HK-2 (cell line): ENCODE data around the gene RHBDF2.

Experiments used
- DNase-seq: peaks from one replicate; pipeline ENCODE4 v3.0.0-alpha.2; 2018; ENCODE audit not compliant: unreplicated experiment

RHBDF2 gene

GRCh38 chr17:76461765-76462555 is 39.3 kb downstream of the RHBDF2 start:
- no peak for DNase-seq

GRCh38 chr17:76459674-76460073 is 41.5 kb downstream of the RHBDF2 start:
- DNase-seq = no peak

GRCh38 chr17:76458580-76459490 is 42.4 kb downstream of the RHBDF2 start:
- DNase-seq = peak; percentile 54

GRCh38 chr17:76453431-76453743 is 47.8 kb downstream of the RHBDF2 start:
- no peak for DNase-seq

- peak; percentile 87 for DNase-seq
Measured at GRCh38 chr17:76452660-76453430, 48.4 kb downstream of the RHBDF2 start, which contains the start of gene UBE2O. UBE2O (minus strand) TSS chr17:76453152; CDS start chr17:76453141, 11 bp downstream.

GRCh38 chr17:76452127-76452659 is 49.0 kb downstream of the RHBDF2 start:
- no peak for DNase-seq

GRCh38 chr17:76451506-76451905 is 49.7 kb downstream of the RHBDF2 start:
- no peak for DNase-seq

- DNase-seq = no peak
Measured at GRCh38 chr17:76449126-76449525, 52.1 kb downstream of the RHBDF2 start.

GRCh38 chr17:76447931-76448652 is 53.1 kb downstream of the RHBDF2 start:
- DNase-seq = no peak

GRCh38 chr17:76446449-76447231 is 54.6 kb downstream of the RHBDF2 start:
- DNase-seq = peak; percentile 61

GRCh38 chr17:76445697-76446448 is 55.4 kb downstream of the RHBDF2 start:
- no peak for DNase-seq

GRCh38 chr17:76444518-76445311 is 56.5 kb downstream of the RHBDF2 start:
- no peak for DNase-seq

- DNase-seq = no peak
Measured at GRCh38 chr17:76442341-76443338, 58.6 kb downstream of the RHBDF2 start.

GRCh38 chr17:76441686-76442340 is 59.4 kb downstream of the RHBDF2 start:
- DNase-seq = no peak

- no peak for DNase-seq
Measured at GRCh38 chr17:76440751-76441362, 60.4 kb downstream of the RHBDF2 start.

GRCh38 chr17:76439314-76439928 is 61.8 kb downstream of the RHBDF2 start:
- no peak for DNase-seq
